Common myeloid progenitor, CD34-positive (primary cell): Measurements from ENCODE around the gene VLDLR.
"Not testable (repeated sequence)": the region's sequence is repeated elsewhere in the genome, so short reads cannot be mapped to it uniquely, and the experiment has no call there.

ENCODE experiments used
- CTCF ChIA-PET: fragments of 350-600 bp; sonication (Branson Sonifier 250); formaldehyde crosslinking; loops from one replicate; lab custom pipeline; 2021; ENCODE audit warnings: antibody characterized with exemption; lab: Charles Lee
- POLR2A ChIA-PET: fragments of 350-600 bp; sonication (Branson Sonifier 250); formaldehyde crosslinking; loops from one replicate; lab custom pipeline; 2021; ENCODE audit warnings: antibody characterized with exemption; lab: Charles Lee
- DNase-seq, 3 donors: peaks; one replicate each; pipeline versions ENCODE4 v3.0.0 to v3.0.0-alpha.2; 2013
- H3K27ac ChIP-seq, 2 experiments: 1 replicate in 1 of 2; 2 replicates in 1 of 2; pipeline ENCODE4 v1.7.0; 2013; ENCODE audit warnings: inconsistent platforms in 2 of 2, low read length in 2 of 2, mild to moderate bottlenecking in 2 of 2, low read depth in 1 of 2, moderate library complexity in 1 of 2; ENCODE audit not compliant: severe bottlenecking in 2 of 2, insufficient read depth in 1 of 2, poor library complexity in 1 of 2
- H3K27me3 ChIP-seq, 5 experiments: replicated peaks in 2 of 5; 1 replicate in 3 of 5; 2 replicates in 2 of 5; pipeline versions ENCODE4 v1.6.1 to v1.7.0; 2013; ENCODE audit warnings: low read length in 4 of 5, mild to moderate bottlenecking in 2 of 5, moderate library complexity in 2 of 5, inconsistent platforms in 1 of 5; ENCODE audit not compliant: insufficient read depth in 5 of 5, control insufficient read depth in 4 of 5
- H3K36me3 ChIP-seq, 4 experiments: 1 replicate in 2 of 4; 2 replicates in 2 of 4; pipeline versions ENCODE4 v1.6.1 to v1.7.0; 2013; ENCODE audit warnings: low read length in 3 of 4, control low read depth in 1 of 4, mild to moderate bottlenecking in 1 of 4; ENCODE audit not compliant: control insufficient read depth in 4 of 4, insufficient read depth in 4 of 4
- H3K4me1 ChIP-seq, 4 experiments: 1 replicate in 3 of 4; 2 replicates in 1 of 4; pipeline versions ENCODE4 v1.6.1 to v1.7.1; 2013; ENCODE audit warnings: low read length in 3 of 4, mild to moderate bottlenecking in 3 of 4, control low read depth in 1 of 4, inconsistent platforms in 1 of 4, moderate library complexity in 1 of 4; ENCODE audit not compliant: control insufficient read depth in 4 of 4, insufficient read depth in 4 of 4; ENCODE audit errors: control extremely low read depth in 1 of 4
- H3K4me3 ChIP-seq, 7 experiments: 1 replicate in 4 of 7; 2 replicates in 3 of 7; pipeline versions ENCODE4 v1.5.1 to v1.7.0; 2013; ENCODE audit warnings: mild to moderate bottlenecking in 7 of 7, low read length in 6 of 7, moderate library complexity in 6 of 7, inconsistent platforms in 2 of 7, low read depth in 2 of 7, control low read depth in 1 of 7; ENCODE audit not compliant: insufficient read depth in 4 of 7, control insufficient read depth in 1 of 7; ENCODE audit errors: extremely low read depth in 1 of 7
- H3K9me3 ChIP-seq, 5 experiments: 1 replicate in 4 of 5; 2 replicates in 1 of 5; pipeline versions ENCODE4 v1.6.1 to v1.7.1; 2013; ENCODE audit warnings: low read length in 4 of 5, mild to moderate bottlenecking in 2 of 5, inconsistent platforms in 1 of 5, low read depth in 1 of 5, moderate library complexity in 1 of 5; ENCODE audit not compliant: control insufficient read depth in 4 of 5, insufficient read depth in 2 of 5; ENCODE audit errors: control extremely low read depth in 1 of 5
- WGBS: methylation state at CpG from one replicate; pipeline ENCODE4 v1.1.5; 2013; ENCODE audit not compliant: insufficient coverage; 5-methylcytosine and 5-hydroxymethylcytosine counted together

The VLDLR gene

DNA sequence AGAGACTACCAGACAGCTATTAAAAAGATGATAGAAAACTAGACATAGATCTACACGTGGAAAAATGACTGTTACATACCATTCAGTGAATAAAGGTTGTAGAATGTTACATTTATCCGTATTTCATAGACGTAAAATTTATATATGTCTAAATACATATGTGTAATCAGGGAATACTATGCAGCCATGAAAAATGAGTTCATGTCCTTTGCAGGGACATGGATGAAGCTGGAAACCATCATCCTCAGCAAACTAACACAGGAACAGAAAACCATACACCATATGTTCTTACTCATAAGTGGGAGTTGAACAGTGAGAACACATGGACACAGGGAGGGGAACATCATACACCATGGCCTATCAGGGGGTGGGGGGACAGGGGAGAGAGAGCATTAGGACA is 85.7 kb downstream of the VLDLR start:
- H3K36me3 ChIP-seq, H3K27ac ChIP-seq, H3K27me3 ChIP-seq, H3K4me1 ChIP-seq, POLR2A ChIA-PET, H3K9me3 ChIP-seq, DNase-seq, H3K4me3 ChIP-seq: not testable (repeated sequence)
- CTCF ChIA-PET: interaction anchor here (0.6 to 0.7 kb wide), 2 partner anchors 11 to 22 kb away, joined by 3 read pairs; no protein-coding TSS in a partner anchor
- WGBS: no CpG with 5 or more reads among the region's 3 CpGs
